ENCODE results near the gene STRBP.
"Not testable (repeated sequence)": the region's sequence is repeated elsewhere in the genome, so short reads cannot be mapped to it uniquely, and the experiment has no call there.

Gene STRBP

DNA sequence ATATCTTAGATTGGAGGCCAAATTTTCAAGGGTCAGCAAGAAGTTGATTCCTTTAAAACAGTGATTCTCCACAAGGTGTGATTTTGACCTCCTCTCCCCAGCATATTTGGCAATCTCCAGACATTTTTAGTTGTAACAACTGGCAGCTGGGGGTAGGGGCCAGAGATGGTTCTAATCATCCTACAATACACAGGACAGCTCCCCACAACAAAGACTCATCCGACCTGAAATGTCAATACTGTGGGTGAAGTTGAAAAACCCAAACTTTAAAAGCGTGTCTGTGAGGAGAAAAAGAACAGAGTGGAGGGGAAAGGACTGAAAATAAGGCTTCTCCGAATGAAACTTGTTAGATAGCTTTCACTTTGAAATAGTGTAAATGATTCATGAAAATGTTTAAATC, 10.0 kb upstream of the STRBP start:
- TF ChIP-seq, protein P1, sequence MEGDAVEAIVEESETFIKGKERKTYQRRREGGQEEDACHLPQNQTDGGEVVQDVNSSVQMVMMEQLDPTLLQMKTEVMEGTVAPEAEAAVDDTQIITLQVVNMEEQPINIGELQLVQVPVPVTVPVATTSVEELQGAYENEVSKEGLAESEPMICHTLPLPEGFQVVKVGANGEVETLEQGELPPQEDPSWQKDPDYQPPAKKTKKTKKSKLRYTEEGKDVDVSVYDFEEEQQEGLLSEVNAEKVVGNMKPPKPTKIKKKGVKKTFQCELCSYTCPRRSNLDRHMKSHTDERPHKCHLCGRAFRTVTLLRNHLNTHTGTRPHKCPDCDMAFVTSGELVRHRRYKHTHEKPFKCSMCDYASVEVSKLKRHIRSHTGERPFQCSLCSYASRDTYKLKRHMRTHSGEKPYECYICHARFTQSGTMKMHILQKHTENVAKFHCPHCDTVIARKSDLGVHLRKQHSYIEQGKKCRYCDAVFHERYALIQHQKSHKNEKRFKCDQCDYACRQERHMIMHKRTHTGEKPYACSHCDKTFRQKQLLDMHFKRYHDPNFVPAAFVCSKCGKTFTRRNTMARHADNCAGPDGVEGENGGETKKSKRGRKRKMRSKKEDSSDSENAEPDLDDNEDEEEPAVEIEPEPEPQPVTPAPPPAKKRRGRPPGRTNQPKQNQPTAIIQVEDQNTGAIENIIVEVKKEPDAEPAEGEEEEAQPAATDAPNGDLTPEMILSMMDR (conservative IDR thresholded peaks at IDR 0.05; ENCODE audit: low read depth): no peak
- H3K27ac ChIP-seq: no peak overlapping the region
- POLR2A ChIA-PET (ENCODE audit: low non-redundant PET): no interaction called here
- CTCF ChIA-PET: no interaction called here
- no peak for DNase-seq (ENCODE audit: low spot score)

DNA sequence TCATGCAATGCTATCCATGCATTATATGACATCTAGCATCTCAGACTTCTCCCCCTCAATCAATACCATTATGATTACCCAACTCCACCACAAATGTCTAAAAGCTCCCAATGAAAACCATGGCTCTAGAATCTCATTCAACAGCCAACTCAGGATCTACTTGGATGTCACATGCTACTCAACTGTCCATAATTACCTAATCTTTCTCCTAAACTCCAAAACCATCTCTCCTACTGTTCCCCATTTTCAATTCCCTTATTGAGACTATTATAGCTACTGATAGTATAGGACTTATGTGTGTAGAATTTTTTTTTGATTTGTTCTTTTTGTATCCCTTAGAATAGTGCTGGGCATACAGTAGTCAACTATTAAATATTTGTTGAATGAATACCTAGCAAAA, 8.2 kb upstream of the STRBP start:
- no peak overlapping the region for H3K27ac ChIP-seq
- ChIA-PET CTCF (interaction anchor here (0.6 to 1.0 kb wide), 3 partner anchors 20 to 1226 kb away, joined by 3 to 5 read pairs (median 5); no protein-coding TSS in a partner anchor), POLR2A (ENCODE audit: low non-redundant PET) (no interaction called here)
- TF ChIP-seq, protein P1 (conservative IDR thresholded peaks at IDR 0.05; ENCODE audit: low read depth): no peak
- no peak for DNase-seq (ENCODE audit: low spot score)

DNA sequence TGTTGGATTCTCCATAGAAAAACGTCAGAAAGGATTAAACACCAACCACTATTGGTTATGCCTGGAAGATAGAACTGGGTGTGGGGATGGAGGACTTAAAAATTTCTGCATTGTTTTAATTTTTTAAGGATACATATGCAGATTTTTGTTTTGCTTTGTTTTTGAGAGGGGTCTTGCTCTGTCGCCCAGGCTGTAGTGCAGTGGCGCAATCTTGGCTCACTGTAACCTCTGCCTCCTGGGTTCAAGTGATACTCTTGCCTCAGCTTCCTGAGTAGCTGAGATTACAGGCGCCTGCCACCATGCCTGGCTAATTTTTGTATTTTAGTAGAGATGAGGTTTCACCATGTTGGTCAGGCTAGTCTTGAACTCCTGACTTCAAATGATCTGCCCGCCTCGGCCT, 2.7 kb upstream of the STRBP start:
- POLR2A ChIA-PET (ENCODE audit: low non-redundant PET); H3K27ac ChIP-seq; DNase-seq (ENCODE audit: low spot score): not testable (repeated sequence)
- CTCF ChIA-PET: interaction anchor here (0.7 kb wide), 1 partner anchor 10 kb away, joined by 3 read pairs; no protein-coding TSS in a partner anchor

DNA sequence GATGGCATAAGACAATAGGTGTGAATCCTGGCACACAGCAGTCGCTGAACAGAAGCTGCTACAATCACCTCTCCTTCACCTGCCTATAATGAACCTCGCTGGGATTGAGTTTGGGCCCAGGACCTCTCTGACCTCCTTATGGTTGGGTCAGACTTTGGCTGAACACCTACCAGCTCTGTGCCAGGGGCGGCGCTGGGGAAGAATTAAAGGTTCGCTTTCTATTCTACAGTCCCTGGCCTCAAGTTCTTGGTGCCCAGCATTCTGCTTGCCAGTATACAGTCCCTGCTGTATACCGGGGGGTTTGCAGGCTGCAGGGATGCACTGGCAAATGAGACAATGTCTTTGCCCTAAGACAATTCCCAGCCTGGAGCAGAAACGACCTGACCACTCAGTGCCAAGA, 895 bp upstream of the STRBP start:
- TF ChIP-seq, protein P1 (conservative IDR thresholded peaks at IDR 0.05; ENCODE audit: low read depth): no peak

DNA sequence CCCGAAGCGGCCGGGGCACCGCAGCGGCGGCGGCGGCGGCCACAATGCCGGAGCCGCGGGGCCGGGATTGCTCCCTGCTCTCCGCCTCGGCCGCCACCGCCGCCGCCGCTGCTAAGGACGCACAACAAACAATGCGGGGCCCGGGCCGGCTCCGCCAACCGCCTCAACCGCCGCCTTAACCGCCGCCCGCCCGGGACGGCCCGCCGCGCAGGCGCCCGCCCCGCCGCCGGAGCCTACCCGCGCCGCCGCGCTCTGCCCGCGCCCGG, 254 bp downstream of the STRBP start:
- TF ChIP-seq, protein P1 (conservative IDR thresholded peaks at IDR 0.05; ENCODE audit: low read depth): no peak
- peak overlapping the region; percentile 49 for H3K27ac ChIP-seq
- ChIA-PET CTCF (interaction anchor here (0.9 kb wide), 1 partner anchor 82 kb away, joined by 3 read pairs; no protein-coding TSS in a partner anchor), POLR2A (ENCODE audit: low non-redundant PET) (no interaction called here)
- DNase-seq (ENCODE audit: low spot score): no peak

More for the DNA sequence above, 895 bp upstream of the STRBP start:
- ChIA-PET POLR2A (ENCODE audit: low non-redundant PET) (interaction anchor here (0.6 kb wide), 1 partner anchor 17 kb away, joined by 3 read pairs; no protein-coding TSS in a partner anchor), CTCF (interaction anchor here (1.5 kb wide), 1 partner anchor 81 kb away, joined by 3 read pairs; no protein-coding TSS in a partner anchor)
- peak overlapping the region; percentile 49; the same call in 1 of the 2 replicates for H3K27ac ChIP-seq
- no peak for DNase-seq (ENCODE audit: low spot score)

DNA sequence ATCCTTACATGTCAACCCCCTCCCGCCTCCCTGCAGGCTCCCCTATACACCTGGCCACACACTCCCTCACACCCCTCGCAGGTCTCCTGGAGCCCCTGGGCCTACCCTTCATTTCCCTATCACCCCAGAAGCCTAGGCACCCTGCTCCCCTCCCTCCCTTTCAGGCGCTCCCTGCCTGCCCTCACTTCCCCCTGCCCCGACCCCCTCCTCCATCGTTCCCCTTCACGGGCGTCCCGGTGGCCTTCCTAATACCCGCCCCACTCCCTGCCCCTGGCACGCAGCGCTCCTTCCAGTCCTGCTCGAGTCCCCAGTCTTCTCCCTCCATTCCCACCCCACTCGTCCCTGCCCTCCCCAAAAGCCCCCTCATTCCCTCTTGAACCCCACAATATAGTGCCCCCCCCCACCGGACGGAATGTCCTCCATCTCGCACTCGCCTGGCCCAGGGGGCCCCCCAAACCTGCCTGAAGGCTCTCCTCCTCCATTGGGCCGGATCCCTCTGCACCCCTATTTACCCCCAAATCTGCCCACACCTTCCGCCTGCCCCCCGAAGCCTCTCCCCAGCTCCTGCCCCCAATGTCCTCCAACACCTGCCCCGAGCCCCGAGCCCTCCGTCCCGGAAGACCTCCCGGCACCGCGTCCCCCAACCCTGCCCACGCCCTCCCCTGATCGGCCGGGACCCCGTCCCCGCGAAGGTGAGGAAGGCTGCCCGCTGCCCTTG, 746 bp downstream of the STRBP start:
- DNase-seq (ENCODE audit: low spot score): peak; percentile 29
- POLR2A ChIA-PET (ENCODE audit: low non-redundant PET): interaction anchor here (0.7 kb wide), 1 partner anchor 16 kb away, joined by 3 read pairs; no protein-coding TSS in a partner anchor
- CTCF ChIA-PET: interaction anchor here (0.9 kb wide), 1 partner anchor 82 kb away, joined by 3 read pairs; no protein-coding TSS in a partner anchor
- peak overlapping the region; percentile 49 for H3K27ac ChIP-seq
- TF ChIP-seq, protein P1 (conservative IDR thresholded peaks at IDR 0.05; ENCODE audit: low read depth): no peak

Data from RWPE1 (cell line).